Fibroblast of gingiva (primary cell): ENCODE measurements around the gene DAAM1.
A peak's percentile ranks its signal among the peaks of the same experiment; 100 is the strongest.

Experiments used
- DNase-seq: peaks from one replicate; pipeline ENCODE4 v3.0.0-alpha.2; 2011; ENCODE audit warnings: low read depth

Gene DAAM1

GRCh38 chr14:59254911-59255545 lies 66.6 kb downstream of the DAAM1 start:
- DNase-seq = peak; percentile 33

- no peak for DNase-seq
Measured at GRCh38 chr14:59256331-59256730, 67.9 kb downstream of the DAAM1 start.

- DNase-seq = no peak
Measured at GRCh38 chr14:59261334-59261733, 72.9 kb downstream of the DAAM1 start.

GRCh38 chr14:59262717-59263454 lies 74.4 kb downstream of the DAAM1 start:
- DNase-seq = no peak

GRCh38 chr14:59265808-59266207 lies 77.3 kb downstream of the DAAM1 start:
- no peak for DNase-seq

- DNase-seq = no peak
Measured at GRCh38 chr14:59267046-59267445, 78.6 kb downstream of the DAAM1 start.

- DNase-seq = no peak
Measured at GRCh38 chr14:59268011-59268410, 79.5 kb downstream of the DAAM1 start.

- no peak for DNase-seq
Measured at GRCh38 chr14:59268858-59269257, 80.4 kb downstream of the DAAM1 start.

- DNase-seq = no peak
Measured at GRCh38 chr14:59269466-59269865, 81.0 kb downstream of the DAAM1 start.

- no peak for DNase-seq
Measured at GRCh38 chr14:59271256-59271655, 82.8 kb downstream of the DAAM1 start.

- DNase-seq = no peak
Measured at GRCh38 chr14:59271734-59272133, 83.3 kb downstream of the DAAM1 start.

GRCh38 chr14:59272633-59273032 lies 84.2 kb downstream of the DAAM1 start:
- no peak for DNase-seq

GRCh38 chr14:59273737-59274136 lies 85.3 kb downstream of the DAAM1 start:
- DNase-seq = no peak

- DNase-seq = no peak
Measured at GRCh38 chr14:59274991-59275391, 86.5 kb downstream of the DAAM1 start.

- DNase-seq = peak; percentile 42
Measured at GRCh38 chr14:59275668-59276067, 87.2 kb downstream of the DAAM1 start.

- no peak for DNase-seq
Measured at GRCh38 chr14:59276235-59276634, 87.8 kb downstream of the DAAM1 start.

- DNase-seq = no peak
Measured at GRCh38 chr14:59277659-59278058, 89.2 kb downstream of the DAAM1 start.

GRCh38 chr14:59278111-59278510 lies 89.6 kb downstream of the DAAM1 start:
- peak; percentile 79 for DNase-seq

- DNase-seq = no peak
Measured at GRCh38 chr14:59280961-59281360, 92.5 kb downstream of the DAAM1 start.

- DNase-seq = peak; percentile 32
Measured at GRCh38 chr14:59281609-59282377, 93.3 kb downstream of the DAAM1 start.

- DNase-seq = peak; percentile 54
Measured at GRCh38 chr14:59282378-59282765, 93.9 kb downstream of the DAAM1 start.

- DNase-seq = peak; percentile 69
Measured at GRCh38 chr14:59283361-59283760, 94.9 kb downstream of the DAAM1 start.

- no peak for DNase-seq
Measured at GRCh38 chr14:59284059-59284458, 95.6 kb downstream of the DAAM1 start.
